Type B pancreatic cell (in vitro differentiated cells): ENCODE measurements around the gene CARD19. TPM values are rescaled to one million over a fixed set of nuclear protein-coding genes. Genes with fewer than 3 reads are reported as not detected.

Experiments
- DNase-seq: peaks from one replicate; pipeline ENCODE4 v3.0.0; 2021; ENCODE audit warnings: mixed read lengths; ENCODE audit not compliant: unreplicated experiment; ENCODE audit errors: extremely low spot score
- H3K27ac Mint-ChIP-seq: 2 replicates; pipeline ENCODE4 v1.8.0; 2021; ENCODE audit warnings: mild to moderate bottlenecking, mixed read lengths
- H3K27me3 Mint-ChIP-seq: 2 replicates; pipeline ENCODE4 v1.8.0; 2021; ENCODE audit warnings: mixed read lengths
- H3K36me3 Mint-ChIP-seq: 2 replicates; pipeline ENCODE4 v1.8.0; 2021; ENCODE audit warnings: mixed read lengths
- H3K4me1 Mint-ChIP-seq: one replicate; pipeline ENCODE4 v1.8.0; 2021; ENCODE audit warnings: mixed read lengths; ENCODE audit not compliant: unreplicated experiment
- H3K4me3 Mint-ChIP-seq: 2 replicates; pipeline ENCODE4 v1.8.0; 2021; ENCODE audit warnings: mild to moderate bottlenecking, mixed read lengths
- H3K9me3 Mint-ChIP-seq: 2 replicates; pipeline ENCODE4 v1.8.0; 2021; ENCODE audit warnings: mixed read lengths
- total RNA-seq: library from RNA; stranded (reverse); gene quantifications from 2 replicates; pipeline ENCODE4 v1.2.1, GENCODE V29; 2021; ENCODE audit warnings: low replicate concordance
- TF ChIP-seq, protein P1 (sequence below): fragments of 200-600 bp; sonication (generic); conservative IDR thresholded peaks from 2 replicates; pipeline ENCODE4 v1.5.0; 2021; ENCODE audit warnings: antibody characterized with exemption, mild to moderate bottlenecking

Gene CARD19
- total RNA-seq, 1 donor from 2014 or later: 17.7 TPM

DNA sequence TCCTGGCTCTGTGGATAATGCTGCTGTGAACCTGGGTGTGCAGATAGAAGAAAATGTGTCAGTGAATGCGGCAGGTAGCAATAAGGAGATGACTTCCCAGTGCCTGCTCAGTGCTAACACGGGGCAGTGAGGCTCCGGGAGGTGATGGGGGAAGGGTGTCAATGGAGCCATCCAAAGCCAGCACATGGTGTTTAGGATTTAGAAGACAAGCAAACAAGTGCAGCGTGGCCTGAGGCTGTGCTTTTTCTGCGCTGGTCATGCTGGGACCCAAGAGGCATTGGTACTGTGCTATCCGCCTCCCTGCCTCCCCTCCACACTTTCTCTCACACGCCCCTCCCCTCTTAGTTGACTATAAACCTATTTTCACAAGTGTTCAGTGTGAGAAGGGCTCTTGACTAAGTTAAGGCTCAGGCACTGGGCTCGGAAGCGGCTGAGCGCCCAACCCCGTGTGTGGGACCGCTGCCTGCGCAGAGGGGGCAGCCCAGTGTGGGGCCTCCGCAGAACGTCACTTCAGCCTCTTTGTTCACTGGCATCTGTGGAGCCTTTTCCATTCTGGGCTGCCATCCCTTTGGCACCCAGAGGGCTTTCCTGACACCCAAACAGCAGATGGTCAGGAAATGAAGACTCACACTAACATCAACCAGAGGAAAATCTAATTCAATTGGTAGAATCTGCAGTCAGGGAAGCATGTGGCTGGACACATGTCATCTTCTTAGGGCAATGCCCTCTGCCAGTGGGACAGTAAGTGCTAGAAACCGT lies 59.9 kb downstream of the CARD19 start:
- DNase-seq: no peak
- TF ChIP-seq, protein P1, sequence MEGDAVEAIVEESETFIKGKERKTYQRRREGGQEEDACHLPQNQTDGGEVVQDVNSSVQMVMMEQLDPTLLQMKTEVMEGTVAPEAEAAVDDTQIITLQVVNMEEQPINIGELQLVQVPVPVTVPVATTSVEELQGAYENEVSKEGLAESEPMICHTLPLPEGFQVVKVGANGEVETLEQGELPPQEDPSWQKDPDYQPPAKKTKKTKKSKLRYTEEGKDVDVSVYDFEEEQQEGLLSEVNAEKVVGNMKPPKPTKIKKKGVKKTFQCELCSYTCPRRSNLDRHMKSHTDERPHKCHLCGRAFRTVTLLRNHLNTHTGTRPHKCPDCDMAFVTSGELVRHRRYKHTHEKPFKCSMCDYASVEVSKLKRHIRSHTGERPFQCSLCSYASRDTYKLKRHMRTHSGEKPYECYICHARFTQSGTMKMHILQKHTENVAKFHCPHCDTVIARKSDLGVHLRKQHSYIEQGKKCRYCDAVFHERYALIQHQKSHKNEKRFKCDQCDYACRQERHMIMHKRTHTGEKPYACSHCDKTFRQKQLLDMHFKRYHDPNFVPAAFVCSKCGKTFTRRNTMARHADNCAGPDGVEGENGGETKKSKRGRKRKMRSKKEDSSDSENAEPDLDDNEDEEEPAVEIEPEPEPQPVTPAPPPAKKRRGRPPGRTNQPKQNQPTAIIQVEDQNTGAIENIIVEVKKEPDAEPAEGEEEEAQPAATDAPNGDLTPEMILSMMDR: no peak
- H3K27me3 Mint-ChIP-seq: no peaks in the 10 kb centered on the region
- no peaks in the 10 kb centered on the region for H3K36me3 Mint-ChIP-seq
- no peaks in the 10 kb centered on the region for H3K9me3 Mint-ChIP-seq
- no peak overlapping the region for H3K4me3 Mint-ChIP-seq
- peaks cover 15% of the 10 kb centered on the region for H3K4me1 Mint-ChIP-seq
- no peak overlapping the region for H3K27ac Mint-ChIP-seq

DNA sequence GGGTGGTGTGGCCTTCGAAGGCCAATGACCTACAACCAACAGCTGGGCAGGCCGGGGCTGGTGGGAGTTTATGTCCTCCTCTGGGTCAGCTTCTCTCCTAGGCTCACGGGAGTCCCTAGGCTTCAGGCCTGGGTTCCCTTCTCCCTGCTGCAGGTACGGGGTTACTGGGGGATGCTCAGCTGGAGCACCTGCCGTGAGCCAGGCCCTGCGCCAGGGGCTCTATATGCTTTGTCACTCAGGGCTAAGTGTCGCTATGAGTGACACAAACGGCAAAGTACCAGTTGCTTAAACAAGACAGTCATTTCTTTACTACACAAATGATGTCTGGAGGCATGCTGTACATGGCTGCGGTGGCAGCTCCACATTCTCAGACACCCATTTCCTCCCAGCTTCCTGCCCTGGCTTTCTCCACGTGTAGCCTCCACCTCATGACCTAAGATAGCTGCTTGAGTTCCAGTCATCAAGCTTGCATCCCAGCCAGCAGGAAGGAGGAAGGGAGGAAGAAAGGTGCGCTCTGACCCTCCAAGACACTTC lies 60.5 kb downstream of the CARD19 start:
- H3K27me3 Mint-ChIP-seq: no peaks in the 10 kb centered on the region
- H3K27ac Mint-ChIP-seq: no peak overlapping the region
- H3K4me1 Mint-ChIP-seq: peaks cover 15% of the 10 kb centered on the region
- no peaks in the 10 kb centered on the region for H3K36me3 Mint-ChIP-seq
- H3K4me3 Mint-ChIP-seq: no peak overlapping the region
- TF ChIP-seq, protein P1: no peak
- DNase-seq: no peak
- H3K9me3 Mint-ChIP-seq: no peaks in the 10 kb centered on the region

DNA sequence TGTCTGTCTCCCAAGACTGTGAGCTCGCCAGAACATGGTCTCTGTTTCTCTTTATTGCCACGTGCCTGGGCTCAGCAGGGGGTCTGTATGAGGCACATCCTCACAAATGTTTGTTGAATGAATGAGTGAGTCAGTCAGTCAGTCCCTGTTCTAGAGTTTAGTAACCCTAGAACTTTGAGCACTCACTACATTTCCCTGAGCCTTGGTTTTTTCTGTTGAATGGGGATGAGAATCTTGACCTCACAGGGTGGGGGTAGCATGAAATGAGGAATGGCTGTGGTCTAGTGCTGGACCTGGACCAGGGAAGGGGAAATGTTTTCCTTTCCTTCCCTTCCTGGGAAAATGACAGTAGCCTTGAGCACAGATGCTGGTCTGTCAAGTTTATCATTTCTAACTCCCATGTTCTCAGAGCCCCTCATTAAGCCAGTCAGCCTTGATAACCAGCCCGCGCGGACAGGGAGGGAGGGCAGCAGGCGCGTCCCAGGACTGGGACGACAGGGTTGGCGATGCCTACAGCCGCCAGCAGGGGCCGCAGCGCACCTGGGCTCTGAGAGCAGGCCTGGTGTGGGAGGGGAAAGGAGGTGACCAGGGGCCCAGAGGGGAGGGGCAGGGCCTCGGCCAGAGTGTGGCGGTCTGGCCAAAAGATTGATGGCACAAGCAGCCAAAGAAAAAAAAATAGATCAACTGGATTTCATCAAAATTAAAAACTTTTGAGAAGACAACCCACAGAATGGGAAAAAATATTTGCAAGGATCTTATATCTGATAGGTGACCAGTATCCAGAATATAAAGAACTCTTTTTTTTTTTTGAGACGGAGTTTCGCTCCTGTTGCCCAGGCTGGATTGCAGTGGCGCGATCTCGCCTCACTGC lies 63.8 kb downstream of the CARD19 start:
- peaks cover 25% of the 10 kb centered on the region for H3K4me1 Mint-ChIP-seq
- no peaks in the 10 kb centered on the region for H3K27me3 Mint-ChIP-seq
- peak overlapping the region; percentile 41 for H3K4me3 Mint-ChIP-seq
- no peaks in the 10 kb centered on the region for H3K9me3 Mint-ChIP-seq
- H3K36me3 Mint-ChIP-seq: no peaks in the 10 kb centered on the region
- DNase-seq: peak; percentile 90
- TF ChIP-seq, protein P1: peak; percentile 98
- no peak overlapping the region for H3K27ac Mint-ChIP-seq

DNA sequence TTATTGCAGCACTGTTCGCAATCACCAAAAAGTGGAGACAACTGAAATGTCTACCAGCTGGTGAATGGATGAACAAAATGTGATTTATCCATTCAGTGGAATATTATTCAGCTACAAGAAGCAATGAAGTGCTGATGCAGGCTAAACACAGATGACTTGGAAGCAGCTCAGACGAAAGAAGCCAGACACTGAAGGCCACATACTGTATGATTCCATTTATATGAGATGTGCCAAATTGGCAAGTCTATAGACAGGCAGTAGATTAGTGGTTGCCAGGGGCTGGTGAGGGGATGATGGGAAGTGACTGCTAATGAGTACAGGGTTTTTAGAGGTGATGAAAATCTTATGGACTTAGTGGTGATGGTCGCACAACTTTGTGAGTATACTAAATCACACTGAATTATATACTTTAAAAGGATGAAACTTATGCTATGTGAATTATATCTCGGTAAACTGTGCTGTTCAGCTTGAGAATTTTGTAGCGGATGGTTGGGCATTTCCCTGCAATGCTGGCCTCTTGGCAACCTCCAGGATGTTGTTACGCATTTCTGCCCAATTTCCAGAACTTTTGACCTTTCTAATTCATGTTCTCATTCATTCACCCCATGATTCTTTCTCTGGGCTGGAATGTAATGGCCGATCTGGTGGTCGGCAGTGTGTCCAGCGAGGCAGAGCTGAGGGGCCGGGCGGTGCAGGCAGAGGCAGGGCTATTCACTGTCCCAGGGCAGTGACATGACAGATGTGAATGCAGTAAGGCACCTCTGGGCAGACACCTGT lies 66.0 kb downstream of the CARD19 start:
- Mint-ChIP-seq H3K4me3 (no peak overlapping the region), H3K27ac (no peak overlapping the region)

More for the DNA sequence above, 66.0 kb downstream of the CARD19 start:
- peaks cover 25% of the 10 kb centered on the region for H3K4me1 Mint-ChIP-seq
- no peaks in the 10 kb centered on the region for H3K36me3 Mint-ChIP-seq
- no peak for DNase-seq
- H3K27me3 Mint-ChIP-seq: no peaks in the 10 kb centered on the region
- TF ChIP-seq, protein P1: no peak
- H3K9me3 Mint-ChIP-seq: no peaks in the 10 kb centered on the region

Other genes starting within 250 kb of the CARD19 start
- 8.8 and 12.3 TPM in 2 replicates for gene ZNF484, start 218.2 kb upstream of the CARD19 start, total RNA-seq
- 5.5 and 8.4 TPM in 2 replicates for gene FGD3, start 148.7 kb upstream of the CARD19 start, total RNA-seq
- gene SUSD3, start 37.5 kb upstream of the CARD19 start, total RNA-seq: 1.5 and 3.8 TPM in 2 replicates
- 19.4 and 21.6 TPM in 2 replicates for gene NINJ1, start 38.0 kb downstream of the CARD19 start, total RNA-seq
- gene WNK2, start 87.9 kb downstream of the CARD19 start, total RNA-seq: 47.2 and 75.5 TPM in 2 replicates